WTC11 (cell line): ENCODE data around the gene ZNF445.

Experiments used
- ATF3 ChIP-seq: sonication (generic); formaldehyde crosslinking; conservative IDR thresholded peaks from 2 replicates; pipeline ENCODE4 v1.8.1; 2022; ENCODE audit warnings: mild to moderate bottlenecking, missing genetic modification reagents
- CREB1 ChIP-seq: sonication (generic); formaldehyde crosslinking; IDR thresholded peaks from 2 replicates; pipeline ENCODE4 v1.8.0; 2023; ENCODE audit warnings: mild to moderate bottlenecking, missing genetic modification reagents
- CTCF ChIP-seq: fragments of 200-600 bp; IDR thresholded peaks from 2 replicates; pipeline ENCODE4 v1.8.0; 2022; ENCODE audit warnings: antibody characterized with exemption
- ELF4 ChIP-seq: sonication (generic); formaldehyde crosslinking; IDR thresholded peaks from 2 replicates; pipeline ENCODE4 v1.8.1; 2022; ENCODE audit warnings: low read depth, mild to moderate bottlenecking, moderate library complexity, missing genetic modification reagents
- MAX ChIP-seq: sonication (generic); formaldehyde crosslinking; IDR thresholded peaks from 2 replicates; pipeline ENCODE4 v1.8.0; 2022; ENCODE audit warnings: mild to moderate bottlenecking, missing genetic modification reagents
- NR2C2 ChIP-seq: sonication (generic); formaldehyde crosslinking; IDR thresholded peaks from 2 replicates; pipeline ENCODE4 v1.8.0; 2022; ENCODE audit warnings: mild to moderate bottlenecking, missing genetic modification reagents
- SP1 ChIP-seq: sonication (generic); formaldehyde crosslinking; conservative IDR thresholded peaks from 2 replicates; pipeline ENCODE4 v1.8.1; 2022; ENCODE audit warnings: missing genetic modification reagents
- TEAD4 ChIP-seq: sonication (generic); formaldehyde crosslinking; IDR thresholded peaks from 2 replicates; pipeline ENCODE4 v1.8.0; 2022; ENCODE audit warnings: mild to moderate bottlenecking, missing genetic modification reagents
- USF1 ChIP-seq: sonication (generic); formaldehyde crosslinking; IDR thresholded peaks from 2 replicates; pipeline ENCODE4 v1.8.0; 2022; ENCODE audit warnings: mild to moderate bottlenecking, missing genetic modification reagents
- USF2 ChIP-seq: sonication (generic); formaldehyde crosslinking; IDR thresholded peaks from 2 replicates; pipeline ENCODE4 v1.8.1; 2023; ENCODE audit warnings: mild to moderate bottlenecking, missing genetic modification reagents, moderate library complexity
- ZBTB43 ChIP-seq: sonication (generic); formaldehyde crosslinking; IDR thresholded peaks from 2 replicates; pipeline ENCODE4 v1.8.1; 2023; ENCODE audit warnings: mild to moderate bottlenecking, missing genetic modification reagents
- ZNF396 ChIP-seq: fragments of 250-450 bp; sonication (Bioruptor Pico); IDR thresholded peaks from 2 replicates; pipeline ENCODE4 v1.8.0; 2021; ENCODE audit warnings: mild to moderate bottlenecking, moderate library complexity, borderline replicate concordance

GRCh38 chr3:44428910-44429309, 48.6 kb downstream of the ZNF445 start:
- TF ChIP-seq ELF4 (no peak), CTCF (no peak), MAX (CRISPR knock-in tag) (no peak), NR2C2 (CRISPR knock-in tag) (no peak), ZBTB43 (CRISPR knock-in tag) (no peak), CREB1 (CRISPR knock-in tag) (no peak), ATF3 (CRISPR knock-in tag) (no peak), USF1 (CRISPR knock-in tag) (no peak), TEAD4 (no peak), USF2 (CRISPR knock-in tag) (no peak), ZNF396 (CRISPR knock-in tag) (no peak), SP1 (CRISPR knock-in tag) (no peak)
